GM12865 (cell line): Measurements from ENCODE around the gene ARHGEF40.

ENCODE experiments used
- DNase-seq: peaks from one replicate; pipeline ENCODE4 v3.0.0; 2010; ENCODE audit warnings: low read depth
- H3K4me3 ChIP-seq: 2 replicates; pipeline ENCODE4 v1.5.1; 2011; ENCODE audit warnings: mild to moderate bottlenecking, low read depth, low read length, control low read depth
- CTCF ChIP-seq: IDR thresholded peaks from 2 replicates; pipeline ENCODE4 v1.5.1; 2011; ENCODE audit warnings: low read length, control low read depth, low read depth, inconsistent platforms; ENCODE audit not compliant: insufficient read depth; ENCODE audit errors: missing control alignments

Gene ARHGEF40

GRCh38 chr14:21055432-21056117 lies 14.5 kb upstream of the ARHGEF40 start:
- TF ChIP-seq CTCF = no peak
- no peak overlapping the region for H3K4me3 ChIP-seq

GRCh38 chr14:21056520-21057163 lies 13.5 kb upstream of the ARHGEF40 start:
- no peak for DNase-seq
- H3K4me3 ChIP-seq = no peak overlapping the region

More at GRCh38 chr14:21055432-21056117, 14.5 kb upstream of the ARHGEF40 start:
- DNase-seq = no peak

GRCh38 chr14:21057803-21058675 lies 12.1 kb upstream of the ARHGEF40 start, which contains the start of gene RNASE8:
Gene RNASE8, plus strand, starts transcription at chr14:21057822. Its CDS starts 71 bp downstream, at chr14:21057893.
- TF ChIP-seq CTCF = no peak
- no peak for DNase-seq
- H3K4me3 ChIP-seq = no peak within 1 kb of the TSS

More at GRCh38 chr14:21056520-21057163, 13.5 kb upstream of the ARHGEF40 start:
- no peak for TF ChIP-seq CTCF

- TF ChIP-seq CTCF = no peak
- H3K4me3 ChIP-seq = no peak overlapping the region
- no peak for DNase-seq
These were observed 11.2 kb upstream of the ARHGEF40 start for GRCh38 chr14:21058903-21059302.

- no peak for DNase-seq
- H3K4me3 ChIP-seq = no peak overlapping the region
- TF ChIP-seq CTCF = no peak
These were observed 10.1 kb upstream of the ARHGEF40 start for GRCh38 chr14:21059842-21060613.
